Keratinocyte (primary cell): ENCODE data around the gene DGKI. TPM values are rescaled to one million over a fixed set of nuclear protein-coding genes. Genes with fewer than 3 reads are reported as not detected.

Experiments
- DNase-seq: peaks from one replicate; pipeline ENCODE4 v3.0.0-alpha.2; 2011; ENCODE audit warnings: low read depth, missing footprints, low spot score
- FAIRE-seq: peaks from 2 replicates; lab custom pipeline; 2011; peaks lifted over from hg19 to GRCh38; lab: Jason Lieb, UNC
- H2AFZ ChIP-seq: 2 replicates; pipeline ENCODE4 v1.6.0; 2012; ENCODE audit warnings: low read length, control low read depth, inconsistent platforms; ENCODE audit not compliant: control insufficient read depth
- H3K27ac ChIP-seq: 2 replicates; pipeline ENCODE4 v1.5.1; 2011; ENCODE audit warnings: low read length; ENCODE audit not compliant: control insufficient read depth, insufficient read depth
- H3K27me3 ChIP-seq: 3 replicates; pipeline ENCODE4 v1.6.0; 2011; ENCODE audit warnings: low read length; ENCODE audit not compliant: control insufficient read depth, insufficient read depth; ENCODE audit errors: extremely low read depth
- H3K36me3 ChIP-seq, 2 experiments: 2 replicates in 1 of 2; 3 replicates in 1 of 2; pipeline ENCODE4 v1.5.1; 2011; ENCODE audit warnings: low read length in 2 of 2, mild to moderate bottlenecking in 1 of 2; ENCODE audit not compliant: control insufficient read depth in 2 of 2, insufficient read depth in 2 of 2; ENCODE audit errors: extremely low read depth in 1 of 2
- H3K4me1 ChIP-seq: 3 replicates; pipeline ENCODE4 v1.5.1; 2011; ENCODE audit warnings: low read length; ENCODE audit not compliant: control insufficient read depth, insufficient read depth; ENCODE audit errors: extremely low read depth
- H3K4me2 ChIP-seq: 3 replicates; pipeline ENCODE4 v1.6.0; 2011; ENCODE audit warnings: low read depth, low read length; ENCODE audit not compliant: control insufficient read depth, insufficient read depth; ENCODE audit errors: extremely low read depth
- H3K4me3 ChIP-seq, 3 experiments: fragments of 200-600 bp in 1 of 3; sonication (generic) in 1 of 3; 2 replicates in 2 of 3; 3 replicates in 1 of 3; pipeline ENCODE4 v1.5.1; 2011 to 2016; ENCODE audit warnings: low read length in 3 of 3, mild to moderate bottlenecking in 3 of 3, control low read depth in 2 of 3, inconsistent platforms in 1 of 3, low read depth in 1 of 3, mixed read lengths in 1 of 3, mixed run types in 1 of 3, moderate library complexity in 1 of 3; ENCODE audit not compliant: control insufficient read depth in 2 of 3, insufficient read depth in 2 of 3; ENCODE audit errors: extremely low read depth in 1 of 3
- H3K79me2 ChIP-seq: 2 replicates; pipeline ENCODE4 v1.6.0; 2012; ENCODE audit warnings: low read length; ENCODE audit not compliant: control insufficient read depth, insufficient read depth
- H3K9ac ChIP-seq: 3 replicates; pipeline ENCODE4 v1.6.0; 2011; ENCODE audit warnings: low read length; ENCODE audit not compliant: control insufficient read depth, insufficient read depth; ENCODE audit errors: extremely low read depth
- H3K9me1 ChIP-seq: 3 replicates; pipeline ENCODE4 v1.6.0; 2011; ENCODE audit warnings: low read length; ENCODE audit not compliant: control insufficient read depth, insufficient read depth; ENCODE audit errors: extremely low read depth
- H3K9me3 ChIP-seq: 2 replicates; pipeline ENCODE4 v1.5.1; 2012; ENCODE audit warnings: low read depth, low read length; ENCODE audit not compliant: control insufficient read depth
- H4K20me1 ChIP-seq: 3 replicates; pipeline ENCODE4 v1.6.0; 2011; ENCODE audit warnings: low read length; ENCODE audit not compliant: control insufficient read depth, insufficient read depth; ENCODE audit errors: extremely low read depth
- EZH2 ChIP-seq: IDR thresholded peaks from one replicate; pipeline ENCODE4 v1.6.1; 2012; ENCODE audit warnings: inconsistent platforms, mild to moderate bottlenecking, low read length, moderate library complexity
- dilution Hi-C: fragments of 300-500 bp; cut with MboI; formaldehyde crosslinking; loops from one replicate; pipeline ENCODE4 v1.7.0; 2020; ENCODE audit warnings: low sequenced_read_pairs; ENCODE audit not compliant: extremely low pct_ligation_motif_present
- polyA plus RNA-seq, 5 experiments: library from polyadenylated mRNA; depleted of rRNA in 3 of 5; stranded (reverse) in 3 of 5; stranded (forward) in 1 of 5; unstranded in 1 of 5; fragments of >200 nt; gene quantifications; 1 replicate in 1 of 5; 2 replicates in 3 of 5; 3 replicates in 1 of 5; pipeline versions ENCODE4 v1.2.1 to v1.2.3, GENCODE V29; 2011 to 2012; ENCODE audit warnings: missing spikeins in 2 of 5, low read depth in 1 of 5, low replicate concordance in 1 of 5
- TF ChIP-seq, protein P1 (sequence below), 3 experiments: IDR thresholded peaks in 1 of 3; conservative IDR thresholded peaks in 1 of 3; optimal IDR thresholded peaks in 1 of 3; 2 replicates in 2 of 3; 3 replicates in 1 of 3; pipeline versions ENCODE3 to v1.5.1; 2011; ENCODE audit warnings: low read length in 3 of 3, mild to moderate bottlenecking in 3 of 3, moderate library complexity in 2 of 3, control low read depth in 1 of 3, inconsistent platforms in 1 of 3; ENCODE audit not compliant: insufficient read depth in 2 of 3; ENCODE audit errors: extremely low read depth in 1 of 3

The DGKI gene
- polyA plus RNA-seq, 1 donor (not counting 4 experiments of a cell fraction or from before 2014, with no cell fraction given) = 0.14 TPM

DNA sequence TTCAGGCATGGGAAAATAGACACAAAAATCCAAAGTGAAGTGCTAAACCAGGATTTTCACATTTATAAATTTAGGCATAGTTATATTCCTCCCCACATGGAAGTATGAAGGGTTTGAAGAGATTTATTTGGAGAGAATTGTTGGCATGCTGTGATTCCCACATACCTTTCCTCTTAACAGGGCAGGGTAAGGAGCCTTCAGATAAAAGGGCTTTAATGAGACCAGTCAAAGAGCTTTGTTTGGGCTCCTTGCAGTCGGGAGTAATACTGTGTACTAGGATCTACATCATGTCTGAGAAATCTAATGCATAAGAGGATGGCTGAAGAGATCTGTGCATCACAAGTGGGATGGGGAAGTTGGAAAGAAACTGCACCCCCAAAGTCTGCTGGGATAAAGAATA, 362.4 kb downstream of the DGKI start:
- Histone ChIP-seq H2AFZ (no peak overlapping the region), H3K36me3 (no peaks in the 10 kb centered on the region), H3K27ac (no peak overlapping the region), H3K9ac (no peak overlapping the region), H3K4me2 (no peak overlapping the region), H4K20me1 (no peaks in the 10 kb centered on the region), H3K9me1 (no peaks in the 10 kb centered on the region), H3K4me1 (no peaks in the 10 kb centered on the region), H3K27me3 (no peaks in the 10 kb centered on the region), H3K4me3 (no peak overlapping the region), H3K79me2 (no peaks in the 10 kb centered on the region), H3K9me3 (no peaks in the 10 kb centered on the region)
- no peak for TF ChIP-seq EZH2
- TF ChIP-seq, protein P1, sequence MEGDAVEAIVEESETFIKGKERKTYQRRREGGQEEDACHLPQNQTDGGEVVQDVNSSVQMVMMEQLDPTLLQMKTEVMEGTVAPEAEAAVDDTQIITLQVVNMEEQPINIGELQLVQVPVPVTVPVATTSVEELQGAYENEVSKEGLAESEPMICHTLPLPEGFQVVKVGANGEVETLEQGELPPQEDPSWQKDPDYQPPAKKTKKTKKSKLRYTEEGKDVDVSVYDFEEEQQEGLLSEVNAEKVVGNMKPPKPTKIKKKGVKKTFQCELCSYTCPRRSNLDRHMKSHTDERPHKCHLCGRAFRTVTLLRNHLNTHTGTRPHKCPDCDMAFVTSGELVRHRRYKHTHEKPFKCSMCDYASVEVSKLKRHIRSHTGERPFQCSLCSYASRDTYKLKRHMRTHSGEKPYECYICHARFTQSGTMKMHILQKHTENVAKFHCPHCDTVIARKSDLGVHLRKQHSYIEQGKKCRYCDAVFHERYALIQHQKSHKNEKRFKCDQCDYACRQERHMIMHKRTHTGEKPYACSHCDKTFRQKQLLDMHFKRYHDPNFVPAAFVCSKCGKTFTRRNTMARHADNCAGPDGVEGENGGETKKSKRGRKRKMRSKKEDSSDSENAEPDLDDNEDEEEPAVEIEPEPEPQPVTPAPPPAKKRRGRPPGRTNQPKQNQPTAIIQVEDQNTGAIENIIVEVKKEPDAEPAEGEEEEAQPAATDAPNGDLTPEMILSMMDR (optimal IDR thresholded peaks at IDR 0.05 in 1 of 3, IDR thresholded peaks at IDR 0.05 in 1 of 3, conservative IDR thresholded peaks at IDR 0.05 in 1 of 3; ENCODE audit: extremely low read depth in 1 of 3, insufficient read depth in 2 of 3, low read length in 3 of 3) = no peak
- dilution Hi-C loops = no loop called here
- DNase-seq (no peak), FAIRE-seq (no peak)

DNA sequence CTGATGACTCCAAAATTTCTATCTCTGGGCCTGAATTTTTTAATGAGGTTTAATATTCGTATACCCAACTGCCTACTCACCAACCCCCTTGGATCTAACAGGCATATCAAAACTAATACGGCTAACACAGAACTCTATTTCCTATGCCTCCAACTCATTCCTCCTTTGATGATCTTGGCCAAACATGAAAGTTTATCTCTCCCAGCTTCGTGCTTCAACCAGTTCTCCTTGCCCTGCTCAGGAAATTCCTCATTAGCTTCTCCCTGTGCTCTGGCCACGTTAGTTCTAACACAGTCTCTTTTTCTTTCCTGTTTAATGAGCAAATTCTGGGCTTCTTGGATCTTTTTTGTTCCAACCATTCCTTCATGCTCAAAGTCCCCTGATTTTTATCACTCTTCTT, 364.3 kb downstream of the DGKI start:
- no peak for FAIRE-seq
- H3K27ac ChIP-seq = no peak overlapping the region
- no peak overlapping the region for H2AFZ ChIP-seq
- DNase-seq = no peak
- dilution Hi-C loops = no loop called here
- no peaks in the 10 kb centered on the region for H3K27me3 ChIP-seq
- TF ChIP-seq, protein P1 (optimal IDR thresholded peaks at IDR 0.05 in 1 of 3, IDR thresholded peaks at IDR 0.05 in 1 of 3, conservative IDR thresholded peaks at IDR 0.05 in 1 of 3; ENCODE audit: extremely low read depth in 1 of 3, insufficient read depth in 2 of 3, low read length in 3 of 3) = no peak
- no peak for TF ChIP-seq EZH2
- no peaks in the 10 kb centered on the region for H3K4me1 ChIP-seq
- no peaks in the 10 kb centered on the region for H3K9me3 ChIP-seq
- H3K9ac ChIP-seq = no peak overlapping the region
- no peaks in the 10 kb centered on the region for H3K9me1 ChIP-seq
- no peaks in the 10 kb centered on the region for H3K79me2 ChIP-seq
- no peaks in the 10 kb centered on the region for H4K20me1 ChIP-seq
- H3K36me3 ChIP-seq = no peaks in the 10 kb centered on the region
- no peak overlapping the region for H3K4me3 ChIP-seq
- H3K4me2 ChIP-seq = no peak overlapping the region
